H1 (cell line): ENCODE results near the gene ADAD2. TPM values are rescaled to one million over a fixed set of nuclear protein-coding genes. Genes with fewer than 3 reads are reported as not detected.

Experiments used
- CTCF ChIA-PET: fragments of 300-600 bp; sonication (Branson Sonifier 250); formaldehyde crosslinking; loops from one replicate; lab custom pipeline; 2021; ENCODE audit not compliant: partially characterized antibody; lab: Charles Lee
- POLR2A ChIA-PET: fragments of 300-600 bp; sonication (Branson Sonifier 250); formaldehyde crosslinking; loops from one replicate; lab custom pipeline; 2021; ENCODE audit warnings: inconsistent platforms; ENCODE audit not compliant: partially characterized antibody; lab: Charles Lee
- DNase-seq, 2 experiments: peaks; one replicate each; pipeline versions ENCODE4 v3.0.0 to v3.0.0-alpha.2; 2010 to 2022; ENCODE audit warnings: low spot score in 2 of 2, low read depth in 1 of 2, mixed read lengths in 1 of 2
- FAIRE-seq: peaks from 2 replicates; lab custom pipeline; 2011; peaks lifted over from hg19 to GRCh38; lab: Jason Lieb, UNC
- H2AFZ ChIP-seq: 2 replicates; pipeline ENCODE4 v1.8.1; 2012; ENCODE audit warnings: low read length, inconsistent platforms
- H2AK5ac ChIP-seq: 2 replicates; pipeline ENCODE4 v1.6.1; 2013; ENCODE audit warnings: low read depth, low read length
- H2BK120ac ChIP-seq: replicated peaks from 2 replicates; pipeline ENCODE3; 2013; ENCODE audit warnings: low read depth, low read length, inconsistent platforms
- H2BK12ac ChIP-seq: 2 replicates; pipeline ENCODE4 v1.6.1; 2013; ENCODE audit warnings: low read depth, low read length
- H2BK15ac ChIP-seq: 2 replicates; pipeline ENCODE4 v1.6.1; 2013; ENCODE audit warnings: low read length
- H2BK20ac ChIP-seq: 2 replicates; pipeline ENCODE4 v1.6.1; 2013; ENCODE audit warnings: low read length
- H2BK5ac ChIP-seq: 2 replicates; pipeline ENCODE4 v1.6.1; 2013; ENCODE audit warnings: low read depth, low read length
- H3K14ac ChIP-seq: 2 replicates; pipeline ENCODE4 v1.6.1; 2013; ENCODE audit warnings: inconsistent platforms; ENCODE audit not compliant: insufficient read length
- H3K18ac ChIP-seq: 2 replicates; pipeline ENCODE4 v1.6.1; 2013; ENCODE audit warnings: low read length; ENCODE audit errors: extremely low read depth
- H3K23ac ChIP-seq: 2 replicates; pipeline ENCODE4 v1.6.1; 2013; ENCODE audit warnings: inconsistent platforms; ENCODE audit not compliant: insufficient read length
- H3K23me2 ChIP-seq: 2 replicates; pipeline ENCODE4 v1.6.1; 2013; ENCODE audit warnings: low read depth, low read length
- H3K27ac ChIP-seq: 2 replicates; pipeline ENCODE4 v1.6.1; 2011; ENCODE audit warnings: low read depth, low read length, inconsistent platforms
- H3K27me3 ChIP-seq, 4 experiments: replicated peaks in 1 of 4; 1 replicate in 1 of 4; 2 replicates in 3 of 4; pipeline versions ENCODE4 v1.6.1 to v1.8.1; 2011 to 2013; ENCODE audit warnings: low read length in 3 of 4, mild to moderate bottlenecking in 3 of 4, inconsistent platforms in 2 of 4, mixed read lengths in 2 of 4, moderate library complexity in 1 of 4; ENCODE audit not compliant: control insufficient read depth in 3 of 4, insufficient read depth in 3 of 4; ENCODE audit errors: extremely low read depth in 1 of 4
- H3K36me3 ChIP-seq, 4 experiments: 2 replicates each; pipeline versions ENCODE4 v1.6.1 to v1.8.1; 2011 to 2013; ENCODE audit warnings: mild to moderate bottlenecking in 4 of 4, low read length in 3 of 4, moderate library complexity in 2 of 4, control low read depth in 1 of 4, inconsistent platforms in 1 of 4; ENCODE audit not compliant: insufficient read depth in 4 of 4, control insufficient read depth in 2 of 4
- H3K4ac ChIP-seq: replicated peaks from 2 replicates; pipeline ENCODE3; 2013; ENCODE audit warnings: low read length, low read depth, mixed read lengths, inconsistent platforms; ENCODE audit not compliant: insufficient read length
- H3K4me1 ChIP-seq, 4 experiments: replicated peaks in 1 of 4; 1 replicate in 1 of 4; 2 replicates in 3 of 4; pipeline versions ENCODE4 v1.6.1 to v1.8.1; 2011 to 2013; ENCODE audit warnings: low read length in 3 of 4, inconsistent platforms in 2 of 4, mixed read lengths in 1 of 4; ENCODE audit not compliant: insufficient read depth in 4 of 4, control insufficient read depth in 3 of 4
- H3K4me2 ChIP-seq, 2 experiments: 2 replicates each; pipeline versions ENCODE4 v1.6.1 to v1.8.1; 2011 to 2013; ENCODE audit warnings: low read depth in 2 of 2, low read length in 2 of 2, control low read depth in 1 of 2, inconsistent platforms in 1 of 2, mild to moderate bottlenecking in 1 of 2; ENCODE audit not compliant: insufficient read depth in 1 of 2
- H3K4me3 ChIP-seq, 4 experiments: fragments of 200-600, 300-600 bp in 1 of 4; sonication (generic), shearing (Covaris generic), sonication (Bioruptor Twin) in 1 of 4; 2 replicates each; pipeline versions ENCODE4 v1.5.1 to v1.8.1; 2011 to 2016; ENCODE audit warnings: low read length in 4 of 4, low read depth in 3 of 4, control low read depth in 2 of 4, inconsistent platforms in 2 of 4, mild to moderate bottlenecking in 2 of 4, mixed read lengths in 1 of 4, moderate library complexity in 1 of 4; ENCODE audit not compliant: insufficient read depth in 2 of 4; ENCODE audit errors: extremely low read depth in 1 of 4
- H3K56ac ChIP-seq: replicated peaks from 2 replicates; pipeline ENCODE3; 2013; ENCODE audit warnings: low read depth, mild to moderate bottlenecking, mixed read lengths, low read length, inconsistent platforms; ENCODE audit not compliant: insufficient read length
- H3K79me1 ChIP-seq: 2 replicates; pipeline ENCODE4 v1.6.1; 2013; ENCODE audit warnings: low read depth, low read length, control low read depth
- H3K79me2 ChIP-seq, 2 experiments: 2 replicates each; pipeline versions ENCODE4 v1.6.1 to v1.8.1; 2012 to 2013; ENCODE audit warnings: low read length in 2 of 2, mild to moderate bottlenecking in 2 of 2, inconsistent platforms in 1 of 2; ENCODE audit not compliant: insufficient read depth in 2 of 2, control insufficient read depth in 1 of 2
- H3K9ac ChIP-seq, 4 experiments: replicated peaks in 1 of 4; 1 replicate in 1 of 4; 2 replicates in 3 of 4; pipeline versions ENCODE4 v1.6.1 to v1.8.1; 2011 to 2013; ENCODE audit warnings: low read depth in 3 of 4, low read length in 3 of 4, control low read depth in 2 of 4, mild to moderate bottlenecking in 2 of 4, moderate library complexity in 2 of 4, inconsistent platforms in 1 of 4; ENCODE audit errors: extremely low read depth in 1 of 4
- H3K9me3 ChIP-seq, 2 experiments: 2 replicates each; pipeline versions ENCODE4 v1.6.1 to v1.8.1; 2012 to 2013; ENCODE audit warnings: mild to moderate bottlenecking in 2 of 2, moderate library complexity in 2 of 2, control low read depth in 1 of 2, inconsistent platforms in 1 of 2, low read depth in 1 of 2, low read length in 1 of 2, mixed read lengths in 1 of 2; ENCODE audit not compliant: insufficient read depth in 2 of 2
- H4K20me1 ChIP-seq, 2 experiments: replicated peaks in 1 of 2; 2 replicates each; pipeline versions ENCODE3 to v1.8.1; 2011 to 2013; ENCODE audit warnings: inconsistent platforms in 2 of 2, low read length in 2 of 2, mild to moderate bottlenecking in 1 of 2; ENCODE audit not compliant: insufficient read depth in 2 of 2, control insufficient read depth in 1 of 2
- H4K5ac ChIP-seq: 2 replicates; pipeline ENCODE4 v1.6.1; 2013; ENCODE audit warnings: low read length, low read depth, mixed read lengths, inconsistent platforms; ENCODE audit not compliant: insufficient read length
- H4K8ac ChIP-seq: 2 replicates; pipeline ENCODE4 v1.8.0; 2013; ENCODE audit warnings: mild to moderate bottlenecking, moderate library complexity, low read length, inconsistent platforms; ENCODE audit not compliant: insufficient read depth; ENCODE audit errors: extremely low read depth
- H4K91ac ChIP-seq: replicated peaks from 2 replicates; pipeline ENCODE3; 2013; ENCODE audit warnings: low read length, mixed read lengths, inconsistent platforms; ENCODE audit not compliant: insufficient read length
- SAP30 ChIP-seq: fragments of 300-600 bp; sonication (generic); IDR thresholded peaks from 2 replicates; pipeline ENCODE4 v1.7.1; 2012; ENCODE audit warnings: low read length, moderate library complexity, mild to moderate bottlenecking, inconsistent platforms; ENCODE audit not compliant: insufficient read depth, insufficient replicate concordance
- YY1 ChIP-seq: IDR thresholded peaks from 2 replicates; pipeline ENCODE4 v1.6.1; 2011; ENCODE audit warnings: low read depth, mild to moderate bottlenecking, low read length
- WGBS, 2 experiments: shearing (Covaris generic) in 1 of 2; methylation state at CpG; one replicate each; pipeline versions ENCODE4 v1.1.6 to v1.1.7; 2013 to 2015; ENCODE audit warnings: low lambda C conversion rate in 2 of 2, mixed read lengths in 2 of 2, inconsistent platforms in 1 of 2, low coverage in 1 of 2, missing lambda C conversion rate in 1 of 2; ENCODE audit not compliant: insufficient replicate concordance in 2 of 2, insufficient coverage in 1 of 2, insufficient read length in 1 of 2; ENCODE audit errors: extremely low coverage in 1 of 2, missing lambda C conversion rate in 1 of 2; 5-methylcytosine and 5-hydroxymethylcytosine counted together
- polyA plus RNA-seq, 7 experiments: library from polyadenylated mRNA; depleted of rRNA in 3 of 7; stranded (reverse) in 5 of 7; unstranded in 2 of 7; fragments of >200 nt in 5 of 7; fragments of 200-250 nt in 2 of 7; gene quantifications; 1 replicate in 5 of 7; 2 replicates in 1 of 7; 4 replicates in 1 of 7; pipeline versions ENCODE4 v1.2.1 to v1.2.3, GENCODE V29; 2011 to 2013; ENCODE audit warnings: missing spikeins in 2 of 7, mixed read lengths in 2 of 7
- total RNA-seq: library from RNA; stranded (reverse); fragmentation: NEBNext Ultra II Directional; extraction: Animal tissue kit (Norgen Biotek cat#: 25700); gene quantifications from 2 replicates; pipeline ENCODE4 v1.2.1, GENCODE V29; 2021

The ADAD2 gene
- total and polyA plus RNA-seq, 2 of the 8 experiments (the other 6 are each of a cell fraction or from before 2014, with no cell fraction given): 1.2 to 1.3 TPM

DNA sequence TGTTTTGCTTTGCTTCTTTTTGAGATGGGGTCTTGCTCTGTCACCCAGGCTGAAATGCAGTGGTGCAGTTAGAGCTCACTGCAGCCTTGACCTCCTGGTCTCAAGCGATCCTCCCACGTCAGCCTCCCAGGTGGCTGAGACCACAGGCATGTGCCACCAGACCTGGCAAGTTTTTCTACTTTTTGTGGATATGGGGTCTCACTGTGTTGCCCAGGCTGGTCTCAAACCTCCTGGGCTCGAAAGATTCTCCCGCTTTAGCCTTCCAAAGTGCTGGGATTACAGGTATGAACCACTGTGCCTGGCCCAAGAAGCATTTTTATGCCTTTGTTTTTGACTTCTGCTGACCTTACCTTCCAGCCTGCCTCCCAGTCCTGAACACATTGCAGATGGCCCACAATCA is 35.7 kb upstream of the ADAD2 start:
- H3K4me1 ChIP-seq: no peaks in the 10 kb centered on the region
- H4K5ac ChIP-seq: no peak overlapping the region
- H3K4me3 ChIP-seq: no peak overlapping the region
- no peaks in the 10 kb centered on the region for H4K20me1 ChIP-seq
- no peak overlapping the region for H2BK120ac ChIP-seq
- no peak for DNase-seq
- H2BK20ac ChIP-seq: no peak overlapping the region
- H3K56ac ChIP-seq: no peak overlapping the region
- H3K27me3 ChIP-seq: no peaks in the 10 kb centered on the region
- no peaks in the 10 kb centered on the region for H3K79me2 ChIP-seq
- H3K79me1 ChIP-seq: no peaks in the 10 kb centered on the region
- no peak overlapping the region for H2BK15ac ChIP-seq
- ChIA-PET POLR2A (no interaction called here), CTCF (interaction anchor here (1.4 to 5.0 kb wide), 3 partner anchors 11 to 172 kb away, joined by 3 to 32 read pairs (median 5); partner anchors contain the start of genes DNAAF1 and HSDL1)
- no peak overlapping the region for H2AK5ac ChIP-seq
- WGBS, 2 experiments: 97% methylated on average over 4 of the region's 4 CpGs; no CpG with 5 or more reads in 1 of the 2 experiments
- no peak overlapping the region for H4K91ac ChIP-seq
- no peak overlapping the region for H2AFZ ChIP-seq
- no peak overlapping the region for H3K4ac ChIP-seq
- no peaks in the 10 kb centered on the region for H3K23me2 ChIP-seq
- no peak overlapping the region for H3K4me2 ChIP-seq
- no peak overlapping the region for H3K14ac ChIP-seq
- no peak overlapping the region for H4K8ac ChIP-seq
- H3K18ac ChIP-seq: no peak overlapping the region
- no peak overlapping the region for H3K27ac ChIP-seq
- no peaks in the 10 kb centered on the region for H3K9me3 ChIP-seq
- no peak for FAIRE-seq
- no peak overlapping the region for H2BK12ac ChIP-seq
- TF ChIP-seq YY1 (no peak), SAP30 (no peak)
- no peak overlapping the region for H3K9ac ChIP-seq
- H3K23ac ChIP-seq: no peak overlapping the region
- no peaks in the 10 kb centered on the region for H3K36me3 ChIP-seq
- no peak overlapping the region for H2BK5ac ChIP-seq
